ENCODE data around the gene INO80B. TPM values are rescaled to one million over a fixed set of nuclear protein-coding genes. Genes with fewer than 3 reads are reported as not detected.
A peak's percentile ranks its signal among the peaks of the same experiment; 100 is the strongest.

Gene INO80B
- polyA plus RNA-seq, 1 donor (not counting 4 experiments of a cell fraction or from before 2014, with no cell fraction given), result 18.8 TPM

DNA sequence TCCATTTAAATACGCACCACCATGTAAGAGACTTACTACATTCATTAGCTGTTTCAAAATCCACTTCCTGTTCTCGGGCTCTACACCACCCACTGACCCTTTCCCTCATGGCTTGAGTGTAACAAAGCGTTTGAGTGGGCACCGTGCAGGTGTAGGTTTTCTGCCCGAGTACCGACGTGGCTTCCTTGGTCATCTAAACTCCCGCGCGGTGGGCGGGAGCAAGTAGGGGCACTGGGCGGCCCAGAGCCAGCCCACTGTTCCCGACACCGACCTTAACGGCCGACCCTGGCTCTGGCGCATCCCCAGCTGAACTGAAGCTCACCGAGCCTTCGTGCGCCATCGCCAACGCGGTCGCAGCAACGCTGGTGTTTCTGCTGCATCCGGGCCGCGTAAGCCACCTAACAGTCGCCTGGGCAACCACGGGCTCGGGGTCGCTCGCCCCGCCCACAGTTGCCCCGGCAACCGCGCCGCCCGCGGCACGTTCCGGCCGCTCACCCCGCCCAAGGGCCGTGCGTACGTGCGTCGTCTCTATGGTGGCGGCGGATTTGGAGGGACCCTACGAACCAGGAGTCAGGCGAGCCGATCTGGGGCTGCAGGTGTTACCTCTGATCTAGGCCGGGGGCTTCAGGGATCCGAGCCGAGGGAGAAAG, 33.5 kb upstream of the INO80B start, which contains the start of the genes C2orf81 and WDR54:
Gene C2orf81, minus strand, starts transcription at position 399 of the 650 bp plus-strand sequence. Its CDS starts 59 bp downstream, at position 340.
Gene WDR54, plus strand, starts transcription at position 510 of the 650 bp plus-strand sequence. CDS start 424 bp downstream, outside the sequence.
- H3K4me2 ChIP-seq (ENCODE audit: control insufficient read depth, extremely low read depth, insufficient read depth, low read depth, low read length), result peak within 1 kb of the TSS; percentile 96
- no peak for FAIRE-seq
- dilution Hi-C loops (cut with MboI; ENCODE audit: extremely low pct_ligation_motif_present, low sequenced_read_pairs), result no loop called here

GRCh38 chr2:74423231-74424095, 31.4 kb upstream of the INO80B start:
- H4K20me1 ChIP-seq (ENCODE audit: control insufficient read depth, extremely low read depth, insufficient read depth, low read length), result no peaks in the 10 kb centered on the region
- no peak for TF ChIP-seq EZH2 (IDR thresholded peaks at IDR 0.05; ENCODE audit: low read length)
- TF ChIP-seq, protein P1, sequence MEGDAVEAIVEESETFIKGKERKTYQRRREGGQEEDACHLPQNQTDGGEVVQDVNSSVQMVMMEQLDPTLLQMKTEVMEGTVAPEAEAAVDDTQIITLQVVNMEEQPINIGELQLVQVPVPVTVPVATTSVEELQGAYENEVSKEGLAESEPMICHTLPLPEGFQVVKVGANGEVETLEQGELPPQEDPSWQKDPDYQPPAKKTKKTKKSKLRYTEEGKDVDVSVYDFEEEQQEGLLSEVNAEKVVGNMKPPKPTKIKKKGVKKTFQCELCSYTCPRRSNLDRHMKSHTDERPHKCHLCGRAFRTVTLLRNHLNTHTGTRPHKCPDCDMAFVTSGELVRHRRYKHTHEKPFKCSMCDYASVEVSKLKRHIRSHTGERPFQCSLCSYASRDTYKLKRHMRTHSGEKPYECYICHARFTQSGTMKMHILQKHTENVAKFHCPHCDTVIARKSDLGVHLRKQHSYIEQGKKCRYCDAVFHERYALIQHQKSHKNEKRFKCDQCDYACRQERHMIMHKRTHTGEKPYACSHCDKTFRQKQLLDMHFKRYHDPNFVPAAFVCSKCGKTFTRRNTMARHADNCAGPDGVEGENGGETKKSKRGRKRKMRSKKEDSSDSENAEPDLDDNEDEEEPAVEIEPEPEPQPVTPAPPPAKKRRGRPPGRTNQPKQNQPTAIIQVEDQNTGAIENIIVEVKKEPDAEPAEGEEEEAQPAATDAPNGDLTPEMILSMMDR (optimal IDR thresholded peaks at IDR 0.05 in 1 of 3, IDR thresholded peaks at IDR 0.05 in 1 of 3, conservative IDR thresholded peaks at IDR 0.05 in 1 of 3; ENCODE audit: extremely low read depth in 1 of 3, insufficient read depth in 2 of 3, low read length in 3 of 3), result no peak
- no peaks in the 10 kb centered on the region for H3K9me3 ChIP-seq (ENCODE audit: control insufficient read depth, low read depth, low read length)
- no peak overlapping the region for H2AFZ ChIP-seq (ENCODE audit: control insufficient read depth, low read length)
- DNase-seq (ENCODE audit: low read depth, low spot score) (no peak), FAIRE-seq (no peak)
- dilution Hi-C loops (cut with MboI; ENCODE audit: extremely low pct_ligation_motif_present, low sequenced_read_pairs), result no loop called here
- no peak overlapping the region for H3K9ac ChIP-seq (ENCODE audit: control insufficient read depth, extremely low read depth, insufficient read depth, low read length)
- H3K9me1 ChIP-seq (ENCODE audit: control insufficient read depth, extremely low read depth, insufficient read depth, low read length), result peaks cover 4% of the 10 kb centered on the region
- peaks cover 2% of the 10 kb centered on the region for H3K79me2 ChIP-seq (ENCODE audit: control insufficient read depth, insufficient read depth, low read length)
- H3K27ac ChIP-seq (ENCODE audit: control insufficient read depth, insufficient read depth, low read length), result peak overlapping the region; percentile 96
- no peak overlapping the region for H3K4me2 ChIP-seq (ENCODE audit: control insufficient read depth, extremely low read depth, insufficient read depth, low read depth, low read length)
- peaks cover 14 to 36% of the 10 kb centered on the region in 2 experiments for H3K36me3 ChIP-seq (ENCODE audit: control insufficient read depth in 2 of 2, extremely low read depth in 1 of 2, insufficient read depth in 2 of 2, low read length in 2 of 2)
- peak overlapping the region in 1 of 3 experiments; percentile 3 for H3K4me3 ChIP-seq (ENCODE audit: control insufficient read depth in 2 of 3, extremely low read depth in 1 of 3, insufficient read depth in 2 of 3, low read depth in 1 of 3, low read length in 3 of 3)
- H3K4me1 ChIP-seq (ENCODE audit: control insufficient read depth, extremely low read depth, insufficient read depth, low read length), result peaks cover 66% of the 10 kb centered on the region
- H3K27me3 ChIP-seq (ENCODE audit: control insufficient read depth, extremely low read depth, insufficient read depth, low read length), result no peaks in the 10 kb centered on the region

More for the DNA sequence above, 33.5 kb upstream of the INO80B start, which contains the start of the genes C2orf81 and WDR54:
- Histone ChIP-seq H3K27ac (ENCODE audit: control insufficient read depth, insufficient read depth, low read length) (peak within 1 kb of the TSS; percentile 96), H3K27me3 (ENCODE audit: control insufficient read depth, extremely low read depth, insufficient read depth, low read length) (no peaks in the 10 kb centered on the region), H3K9ac (ENCODE audit: control insufficient read depth, extremely low read depth, insufficient read depth, low read length) (peak within 1 kb of the TSS; percentile 95), H3K79me2 (ENCODE audit: control insufficient read depth, insufficient read depth, low read length) (peaks cover 2% of the 10 kb centered on the region), H3K36me3 (ENCODE audit: control insufficient read depth in 2 of 2, extremely low read depth in 1 of 2, insufficient read depth in 2 of 2, low read length in 2 of 2) (peaks cover 0 to 16% of the 10 kb centered on the region in 2 experiments), H3K4me1 (ENCODE audit: control insufficient read depth, extremely low read depth, insufficient read depth, low read length) (peaks cover 47% of the 10 kb centered on the region), H4K20me1 (ENCODE audit: control insufficient read depth, extremely low read depth, insufficient read depth, low read length) (no peaks in the 10 kb centered on the region), H3K9me1 (ENCODE audit: control insufficient read depth, extremely low read depth, insufficient read depth, low read length) (no peaks in the 10 kb centered on the region), H3K9me3 (ENCODE audit: control insufficient read depth, low read depth, low read length) (no peaks in the 10 kb centered on the region), H2AFZ (ENCODE audit: control insufficient read depth, low read length) (peak within 1 kb of the TSS; percentile 79), H3K4me3 (ENCODE audit: control insufficient read depth in 2 of 3, extremely low read depth in 1 of 3, insufficient read depth in 2 of 3, low read depth in 1 of 3, low read length in 3 of 3) (peak within 1 kb of the TSS; percentile 59 to 83 (median 81))
- no peak for DNase-seq (ENCODE audit: low read depth, low spot score)
- TF ChIP-seq, protein P1 (optimal IDR thresholded peaks at IDR 0.05 in 1 of 3, IDR thresholded peaks at IDR 0.05 in 1 of 3, conservative IDR thresholded peaks at IDR 0.05 in 1 of 3; ENCODE audit: extremely low read depth in 1 of 3, insufficient read depth in 2 of 3, low read length in 3 of 3), result no peak
- TF ChIP-seq EZH2 (IDR thresholded peaks at IDR 0.05; ENCODE audit: low read length), result no peak

All from keratinocyte (primary cell).